ENCODE data around the gene PLAAT4.

DNA sequence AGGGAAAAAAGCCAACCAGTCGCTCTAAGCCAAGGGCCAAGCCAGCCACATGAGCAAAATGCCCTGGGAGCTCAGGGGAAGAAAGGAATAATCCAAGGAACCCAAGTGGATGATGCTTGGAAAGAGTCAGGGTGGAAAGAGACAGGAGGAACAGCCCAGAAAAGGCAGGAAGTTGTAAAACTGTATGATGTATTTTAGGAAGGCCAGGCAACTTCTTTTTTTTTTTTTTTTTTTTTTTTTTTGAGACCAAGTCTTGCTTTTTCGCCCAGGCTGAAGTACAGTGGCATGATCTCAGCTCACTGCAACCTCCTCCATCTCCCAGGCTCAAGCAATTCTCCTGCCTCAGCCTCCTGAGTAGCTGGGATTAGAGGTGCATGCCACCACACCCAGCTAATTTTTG is 29.1 kb upstream of the PLAAT4 start:
- no peak for TF ChIP-seq POLR2A (IDR thresholded peaks at IDR 0.05)
- TF ChIP-seq, protein P1, sequence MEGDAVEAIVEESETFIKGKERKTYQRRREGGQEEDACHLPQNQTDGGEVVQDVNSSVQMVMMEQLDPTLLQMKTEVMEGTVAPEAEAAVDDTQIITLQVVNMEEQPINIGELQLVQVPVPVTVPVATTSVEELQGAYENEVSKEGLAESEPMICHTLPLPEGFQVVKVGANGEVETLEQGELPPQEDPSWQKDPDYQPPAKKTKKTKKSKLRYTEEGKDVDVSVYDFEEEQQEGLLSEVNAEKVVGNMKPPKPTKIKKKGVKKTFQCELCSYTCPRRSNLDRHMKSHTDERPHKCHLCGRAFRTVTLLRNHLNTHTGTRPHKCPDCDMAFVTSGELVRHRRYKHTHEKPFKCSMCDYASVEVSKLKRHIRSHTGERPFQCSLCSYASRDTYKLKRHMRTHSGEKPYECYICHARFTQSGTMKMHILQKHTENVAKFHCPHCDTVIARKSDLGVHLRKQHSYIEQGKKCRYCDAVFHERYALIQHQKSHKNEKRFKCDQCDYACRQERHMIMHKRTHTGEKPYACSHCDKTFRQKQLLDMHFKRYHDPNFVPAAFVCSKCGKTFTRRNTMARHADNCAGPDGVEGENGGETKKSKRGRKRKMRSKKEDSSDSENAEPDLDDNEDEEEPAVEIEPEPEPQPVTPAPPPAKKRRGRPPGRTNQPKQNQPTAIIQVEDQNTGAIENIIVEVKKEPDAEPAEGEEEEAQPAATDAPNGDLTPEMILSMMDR (IDR thresholded peaks at IDR 0.05) = no peak
